Astrocyte (in vitro differentiated cells and primary cell): ENCODE data around the gene CTSK. TPM values are rescaled to one million over a fixed set of nuclear protein-coding genes. Genes with fewer than 3 reads are reported as not detected.
"Not testable (repeated sequence)": the region's sequence is repeated elsewhere in the genome, so short reads cannot be mapped to it uniquely, and the experiment has no call there.

Source experiments
- DNase-seq: peaks from one replicate; pipeline ENCODE4 v3.0.0-alpha.2; 2010; ENCODE audit warnings: low read depth
- FAIRE-seq: peaks from 2 replicates; lab custom pipeline; 2011; peaks lifted over from hg19 to GRCh38; lab: Jason Lieb, UNC
- H2AFZ ChIP-seq: 2 replicates; pipeline ENCODE4 v1.6.0; 2012; ENCODE audit warnings: low read depth, low read length, inconsistent platforms
- H3K27ac ChIP-seq: 2 replicates; pipeline ENCODE4 v1.5.1; 2011; ENCODE audit warnings: low read depth, low read length, inconsistent platforms
- H3K27me3 ChIP-seq: 2 replicates; pipeline ENCODE4 v1.6.0; 2011; ENCODE audit warnings: low read length, inconsistent platforms; ENCODE audit not compliant: insufficient read depth
- H3K36me3 ChIP-seq: 2 replicates; pipeline ENCODE4 v1.5.1; 2011; ENCODE audit warnings: low read length, inconsistent platforms; ENCODE audit not compliant: insufficient read depth
- H3K4me1 ChIP-seq: 2 replicates; pipeline ENCODE4 v1.5.1; 2011; ENCODE audit warnings: low read length, inconsistent platforms; ENCODE audit not compliant: insufficient read depth
- H3K4me2 ChIP-seq: 2 replicates; pipeline ENCODE4 v1.6.0; 2012; ENCODE audit warnings: low read length, inconsistent platforms
- H3K4me3 ChIP-seq: 2 replicates; pipeline ENCODE4 v1.5.1; 2011; ENCODE audit warnings: low read depth, mild to moderate bottlenecking, low read length, inconsistent platforms; ENCODE audit not compliant: insufficient read depth
- H3K79me2 ChIP-seq: 2 replicates; pipeline ENCODE4 v1.6.0; 2012; ENCODE audit warnings: mild to moderate bottlenecking, low read length, inconsistent platforms; ENCODE audit not compliant: insufficient read depth
- H3K9ac ChIP-seq: 2 replicates; pipeline ENCODE4 v1.6.0; 2012; ENCODE audit warnings: mild to moderate bottlenecking, low read length, inconsistent platforms
- H3K9me3 ChIP-seq: 2 replicates; pipeline ENCODE4 v1.5.1; 2012; ENCODE audit warnings: low read depth, mild to moderate bottlenecking, low read length, inconsistent platforms; ENCODE audit not compliant: insufficient read depth
- H4K20me1 ChIP-seq: 2 replicates; pipeline ENCODE4 v1.6.0; 2012; ENCODE audit warnings: low read length, inconsistent platforms; ENCODE audit not compliant: insufficient read depth
- H3K27ac Mint-ChIP-seq: one replicate; pipeline ENCODE4 v1.8.0; 2021; ENCODE audit warnings: mild to moderate bottlenecking, mixed read lengths; ENCODE audit not compliant: unreplicated experiment
- H3K27me3 Mint-ChIP-seq: one replicate; pipeline ENCODE4 v1.8.0; 2021; ENCODE audit warnings: low read depth, mixed read lengths; ENCODE audit not compliant: unreplicated experiment
- H3K36me3 Mint-ChIP-seq: one replicate; pipeline ENCODE4 v1.8.0; 2021; ENCODE audit warnings: low read depth, mixed read lengths; ENCODE audit not compliant: unreplicated experiment
- H3K4me1 Mint-ChIP-seq: one replicate; pipeline ENCODE4 v1.8.0; 2021; ENCODE audit warnings: low read depth, mixed read lengths; ENCODE audit not compliant: unreplicated experiment
- H3K4me3 Mint-ChIP-seq: one replicate; pipeline ENCODE4 v1.8.0; 2021; ENCODE audit warnings: mild to moderate bottlenecking, moderate library complexity, mixed read lengths; ENCODE audit not compliant: unreplicated experiment
- H3K9me3 Mint-ChIP-seq: one replicate; pipeline ENCODE4 v1.8.0; 2021; ENCODE audit warnings: mild to moderate bottlenecking, mixed read lengths; ENCODE audit not compliant: unreplicated experiment
- CTCF ChIP-seq: IDR thresholded peaks from 2 replicates; pipeline ENCODE4 v1.5.1; 2011; ENCODE audit warnings: low read depth, mild to moderate bottlenecking, inconsistent platforms, low read length, moderate library complexity; ENCODE audit not compliant: insufficient read depth
- EZH2 ChIP-seq: IDR thresholded peaks from 2 replicates; pipeline ENCODE4 v1.6.1; 2012; ENCODE audit warnings: mild to moderate bottlenecking, low read length, inconsistent platforms; ENCODE audit not compliant: insufficient read depth
- total RNA-seq: library from RNA; stranded (reverse); gene quantifications from 2 replicates; pipeline ENCODE4 v1.2.1, GENCODE V29; 2021

CTSK gene
- total RNA-seq, 1 donor from 2014 or later: 3.9 TPM

GRCh38 chr1:150778409-150778808, 29.7 kb downstream of the CTSK start:
- Mint-ChIP-seq H3K9me3 (no peaks in the 10 kb centered on the region), H3K27ac (no peak overlapping the region), H3K36me3 (peaks cover 4% of the 10 kb centered on the region), H3K4me1 (no peaks in the 10 kb centered on the region), H3K4me3 (no peak overlapping the region), H3K27me3 (no peaks in the 10 kb centered on the region)
- no peak for TF ChIP-seq EZH2
- no peak for TF ChIP-seq CTCF
- no peaks in the 10 kb centered on the region for H3K9me3 ChIP-seq
- H3K36me3 ChIP-seq: no peaks in the 10 kb centered on the region
- no peak overlapping the region for H3K9ac ChIP-seq
- no peak overlapping the region for H3K4me3 ChIP-seq
- no peak overlapping the region for H3K4me2 ChIP-seq
- no peak overlapping the region for H2AFZ ChIP-seq
- DNase-seq (no peak), FAIRE-seq (no peak)
- H3K79me2 ChIP-seq: no peaks in the 10 kb centered on the region
- H3K4me1 ChIP-seq: no peaks in the 10 kb centered on the region
- H4K20me1 ChIP-seq: no peaks in the 10 kb centered on the region
- H3K27me3 ChIP-seq: no peaks in the 10 kb centered on the region
- H3K27ac ChIP-seq: no peak overlapping the region

GRCh38 chr1:150777544-150777943, 30.5 kb downstream of the CTSK start:
- no peaks in the 10 kb centered on the region for H3K27me3 ChIP-seq
- H3K27ac Mint-ChIP-seq: no peak overlapping the region
- peaks cover 4% of the 10 kb centered on the region for H3K36me3 Mint-ChIP-seq
- H3K27me3 Mint-ChIP-seq: no peaks in the 10 kb centered on the region
- no peaks in the 10 kb centered on the region for H4K20me1 ChIP-seq
- TF ChIP-seq CTCF: no peak
- TF ChIP-seq EZH2: no peak
- no peaks in the 10 kb centered on the region for H3K9me3 ChIP-seq
- no peak overlapping the region for H3K4me3 ChIP-seq
- no peaks in the 10 kb centered on the region for H3K36me3 ChIP-seq
- no peak for DNase-seq
- no peak for FAIRE-seq
- H3K4me2 ChIP-seq: no peak overlapping the region
- H3K9ac ChIP-seq: no peak overlapping the region
- H3K27ac ChIP-seq: no peak overlapping the region
- H2AFZ ChIP-seq: no peak overlapping the region
- H3K4me1 ChIP-seq: no peaks in the 10 kb centered on the region
- H3K9me3 Mint-ChIP-seq: no peaks in the 10 kb centered on the region
- H3K4me1 Mint-ChIP-seq: no peaks in the 10 kb centered on the region
- no peaks in the 10 kb centered on the region for H3K79me2 ChIP-seq
- H3K4me3 Mint-ChIP-seq: no peak overlapping the region

GRCh38 chr1:150775931-150776505, 32.0 kb downstream of the CTSK start:
- not testable (repeated sequence) for H3K4me3 Mint-ChIP-seq, H3K4me1 ChIP-seq, H3K4me2 ChIP-seq, H3K79me2 ChIP-seq, FAIRE-seq, H2AFZ ChIP-seq, H3K27me3 ChIP-seq, H3K4me3 ChIP-seq, H3K27ac ChIP-seq, H3K27ac Mint-ChIP-seq, DNase-seq, H3K9me3 ChIP-seq, H3K36me3 ChIP-seq, H3K9me3 Mint-ChIP-seq, H3K36me3 Mint-ChIP-seq, H4K20me1 ChIP-seq, H3K9ac ChIP-seq, H3K4me1 Mint-ChIP-seq, H3K27me3 Mint-ChIP-seq
